Keratinocyte (primary cell): ENCODE data around the gene EFCAB13. TPM values are rescaled to one million over a fixed set of nuclear protein-coding genes. Genes with fewer than 3 reads are reported as not detected.

Source experiments
- DNase-seq: peaks from one replicate; pipeline ENCODE4 v3.0.0-alpha.2; 2011; ENCODE audit warnings: low read depth, missing footprints, low spot score
- FAIRE-seq: peaks from 2 replicates; lab custom pipeline; 2011; peaks lifted over from hg19 to GRCh38; lab: Jason Lieb, UNC
- H2AFZ ChIP-seq: 2 replicates; pipeline ENCODE4 v1.6.0; 2012; ENCODE audit warnings: low read length, control low read depth, inconsistent platforms; ENCODE audit not compliant: control insufficient read depth
- H3K27ac ChIP-seq: 2 replicates; pipeline ENCODE4 v1.5.1; 2011; ENCODE audit warnings: low read length; ENCODE audit not compliant: control insufficient read depth, insufficient read depth
- H3K27me3 ChIP-seq: 3 replicates; pipeline ENCODE4 v1.6.0; 2011; ENCODE audit warnings: low read length; ENCODE audit not compliant: control insufficient read depth, insufficient read depth; ENCODE audit errors: extremely low read depth
- H3K36me3 ChIP-seq, 2 experiments: 2 replicates in 1 of 2; 3 replicates in 1 of 2; pipeline ENCODE4 v1.5.1; 2011; ENCODE audit warnings: low read length in 2 of 2, mild to moderate bottlenecking in 1 of 2; ENCODE audit not compliant: control insufficient read depth in 2 of 2, insufficient read depth in 2 of 2; ENCODE audit errors: extremely low read depth in 1 of 2
- H3K4me1 ChIP-seq: 3 replicates; pipeline ENCODE4 v1.5.1; 2011; ENCODE audit warnings: low read length; ENCODE audit not compliant: control insufficient read depth, insufficient read depth; ENCODE audit errors: extremely low read depth
- H3K4me2 ChIP-seq: 3 replicates; pipeline ENCODE4 v1.6.0; 2011; ENCODE audit warnings: low read depth, low read length; ENCODE audit not compliant: control insufficient read depth, insufficient read depth; ENCODE audit errors: extremely low read depth
- H3K4me3 ChIP-seq, 3 experiments: fragments of 200-600 bp in 1 of 3; sonication (generic) in 1 of 3; 2 replicates in 2 of 3; 3 replicates in 1 of 3; pipeline ENCODE4 v1.5.1; 2011 to 2016; ENCODE audit warnings: low read length in 3 of 3, mild to moderate bottlenecking in 3 of 3, control low read depth in 2 of 3, inconsistent platforms in 1 of 3, low read depth in 1 of 3, mixed read lengths in 1 of 3, mixed run types in 1 of 3, moderate library complexity in 1 of 3; ENCODE audit not compliant: control insufficient read depth in 2 of 3, insufficient read depth in 2 of 3; ENCODE audit errors: extremely low read depth in 1 of 3
- H3K79me2 ChIP-seq: 2 replicates; pipeline ENCODE4 v1.6.0; 2012; ENCODE audit warnings: low read length; ENCODE audit not compliant: control insufficient read depth, insufficient read depth
- H3K9ac ChIP-seq: 3 replicates; pipeline ENCODE4 v1.6.0; 2011; ENCODE audit warnings: low read length; ENCODE audit not compliant: control insufficient read depth, insufficient read depth; ENCODE audit errors: extremely low read depth
- H3K9me1 ChIP-seq: 3 replicates; pipeline ENCODE4 v1.6.0; 2011; ENCODE audit warnings: low read length; ENCODE audit not compliant: control insufficient read depth, insufficient read depth; ENCODE audit errors: extremely low read depth
- H3K9me3 ChIP-seq: 2 replicates; pipeline ENCODE4 v1.5.1; 2012; ENCODE audit warnings: low read depth, low read length; ENCODE audit not compliant: control insufficient read depth
- H4K20me1 ChIP-seq: 3 replicates; pipeline ENCODE4 v1.6.0; 2011; ENCODE audit warnings: low read length; ENCODE audit not compliant: control insufficient read depth, insufficient read depth; ENCODE audit errors: extremely low read depth
- EZH2 ChIP-seq: IDR thresholded peaks from one replicate; pipeline ENCODE4 v1.6.1; 2012; ENCODE audit warnings: inconsistent platforms, mild to moderate bottlenecking, low read length, moderate library complexity
- dilution Hi-C: fragments of 300-500 bp; cut with MboI; formaldehyde crosslinking; loops from one replicate; pipeline ENCODE4 v1.7.0; 2020; ENCODE audit warnings: low sequenced_read_pairs; ENCODE audit not compliant: extremely low pct_ligation_motif_present
- polyA plus RNA-seq, 5 experiments: library from polyadenylated mRNA; depleted of rRNA in 3 of 5; stranded (reverse) in 3 of 5; stranded (forward) in 1 of 5; unstranded in 1 of 5; fragments of >200 nt; gene quantifications; 1 replicate in 1 of 5; 2 replicates in 3 of 5; 3 replicates in 1 of 5; pipeline versions ENCODE4 v1.2.1 to v1.2.3, GENCODE V29; 2011 to 2012; ENCODE audit warnings: missing spikeins in 2 of 5, low read depth in 1 of 5, low replicate concordance in 1 of 5
- TF ChIP-seq, protein P1 (sequence below), 3 experiments: IDR thresholded peaks in 1 of 3; conservative IDR thresholded peaks in 1 of 3; optimal IDR thresholded peaks in 1 of 3; 2 replicates in 2 of 3; 3 replicates in 1 of 3; pipeline versions ENCODE3 to v1.5.1; 2011; ENCODE audit warnings: low read length in 3 of 3, mild to moderate bottlenecking in 3 of 3, moderate library complexity in 2 of 3, control low read depth in 1 of 3, inconsistent platforms in 1 of 3; ENCODE audit not compliant: insufficient read depth in 2 of 3; ENCODE audit errors: extremely low read depth in 1 of 3

EFCAB13 gene
- polyA plus RNA-seq, 1 donor (not counting 4 experiments of a cell fraction or from before 2014, with no cell fraction given): 0.63 TPM

DNA sequence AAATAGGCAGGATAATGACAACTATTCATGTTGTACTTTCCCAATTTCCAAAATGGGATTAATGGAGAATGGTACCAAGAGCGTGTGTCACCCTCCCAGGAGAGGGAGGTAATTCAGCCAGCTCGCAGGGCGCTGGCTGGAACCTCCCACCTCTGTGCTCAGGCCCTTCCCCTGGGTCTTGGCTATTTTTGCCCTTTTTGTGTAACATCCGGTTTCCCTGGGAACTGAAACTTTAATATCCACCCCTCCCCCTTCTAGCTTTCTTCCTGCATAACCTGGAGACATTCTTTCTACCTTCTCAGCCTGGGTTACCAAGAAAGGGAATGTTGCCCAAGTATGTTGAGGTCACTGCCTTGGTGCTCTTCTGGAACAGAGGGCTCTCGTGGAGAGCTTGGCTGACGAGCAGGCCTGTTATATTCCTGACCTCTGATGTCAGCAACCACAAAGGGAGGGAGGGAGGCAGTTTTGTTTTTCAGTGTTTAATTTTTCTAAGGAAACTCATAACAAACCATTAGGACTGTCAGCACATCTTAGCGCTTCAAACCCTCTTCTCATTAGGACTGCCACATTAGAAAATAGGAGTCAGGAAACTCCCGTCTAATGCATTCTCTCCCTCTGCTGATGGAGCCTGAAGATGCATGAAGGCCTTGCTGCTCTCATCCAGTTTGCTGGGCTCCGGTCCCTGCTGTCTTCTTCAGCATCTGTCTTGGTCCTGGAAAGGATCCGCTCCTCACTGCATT lies 44.5 kb upstream of the EFCAB13 start:
- FAIRE-seq: no peak

DNA sequence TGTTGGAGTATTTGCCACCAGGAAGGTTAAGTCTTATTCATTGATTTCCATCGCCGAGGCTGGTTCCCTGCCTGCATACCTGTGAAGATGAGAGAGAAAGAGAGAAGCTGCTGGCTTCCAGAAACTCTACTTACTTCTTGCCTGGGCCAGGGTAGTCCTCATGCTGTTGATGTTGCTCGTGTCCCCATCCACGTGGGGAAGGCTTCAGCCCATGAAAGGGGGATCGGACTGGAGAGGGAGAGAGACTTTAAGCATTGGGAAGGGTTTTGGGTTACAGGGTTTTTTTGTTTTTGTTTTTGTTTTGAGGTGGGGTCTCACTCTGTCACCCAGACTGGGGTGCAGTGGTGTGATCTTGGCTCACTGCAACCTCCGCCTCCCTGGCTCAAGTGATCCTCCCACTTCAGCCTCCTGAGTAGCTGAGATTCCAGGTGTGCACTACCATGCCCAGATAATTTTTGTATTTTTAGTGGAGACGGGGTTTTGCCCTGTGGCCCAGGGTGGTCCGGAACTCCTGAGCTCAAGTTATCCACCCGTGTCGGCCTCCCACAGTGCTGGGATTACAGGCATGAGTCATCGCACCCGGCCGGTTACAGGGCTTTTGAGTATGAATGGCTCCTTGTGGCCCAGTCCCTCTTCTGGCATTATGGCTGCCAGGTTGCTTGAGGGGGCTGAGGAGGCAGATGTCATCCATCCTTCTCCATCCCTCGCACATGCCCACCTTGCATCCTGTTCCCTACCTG lies 43.5 kb upstream of the EFCAB13 start:
- H2AFZ ChIP-seq: no peak overlapping the region
- FAIRE-seq (no peak), DNase-seq (no peak)
- H3K27me3 ChIP-seq: peaks cover 10% of the 10 kb centered on the region
- H3K4me1 ChIP-seq: peaks cover 4% of the 10 kb centered on the region
- TF ChIP-seq, protein P1, sequence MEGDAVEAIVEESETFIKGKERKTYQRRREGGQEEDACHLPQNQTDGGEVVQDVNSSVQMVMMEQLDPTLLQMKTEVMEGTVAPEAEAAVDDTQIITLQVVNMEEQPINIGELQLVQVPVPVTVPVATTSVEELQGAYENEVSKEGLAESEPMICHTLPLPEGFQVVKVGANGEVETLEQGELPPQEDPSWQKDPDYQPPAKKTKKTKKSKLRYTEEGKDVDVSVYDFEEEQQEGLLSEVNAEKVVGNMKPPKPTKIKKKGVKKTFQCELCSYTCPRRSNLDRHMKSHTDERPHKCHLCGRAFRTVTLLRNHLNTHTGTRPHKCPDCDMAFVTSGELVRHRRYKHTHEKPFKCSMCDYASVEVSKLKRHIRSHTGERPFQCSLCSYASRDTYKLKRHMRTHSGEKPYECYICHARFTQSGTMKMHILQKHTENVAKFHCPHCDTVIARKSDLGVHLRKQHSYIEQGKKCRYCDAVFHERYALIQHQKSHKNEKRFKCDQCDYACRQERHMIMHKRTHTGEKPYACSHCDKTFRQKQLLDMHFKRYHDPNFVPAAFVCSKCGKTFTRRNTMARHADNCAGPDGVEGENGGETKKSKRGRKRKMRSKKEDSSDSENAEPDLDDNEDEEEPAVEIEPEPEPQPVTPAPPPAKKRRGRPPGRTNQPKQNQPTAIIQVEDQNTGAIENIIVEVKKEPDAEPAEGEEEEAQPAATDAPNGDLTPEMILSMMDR (optimal IDR thresholded peaks at IDR 0.05 in 1 of 3, IDR thresholded peaks at IDR 0.05 in 1 of 3, conservative IDR thresholded peaks at IDR 0.05 in 1 of 3; ENCODE audit: extremely low read depth in 1 of 3, insufficient read depth in 2 of 3, low read length in 3 of 3): no peak
- no peak for TF ChIP-seq EZH2
- H3K36me3 ChIP-seq: no peaks in the 10 kb centered on the region
- no peaks in the 10 kb centered on the region for H3K9me3 ChIP-seq
- H3K9me1 ChIP-seq: no peaks in the 10 kb centered on the region
- H3K9ac ChIP-seq: no peak overlapping the region
- dilution Hi-C loops: no loop called here
- H3K4me3 ChIP-seq: no peak overlapping the region
- no peak overlapping the region for H3K27ac ChIP-seq
- no peak overlapping the region for H3K4me2 ChIP-seq
- H4K20me1 ChIP-seq: no peaks in the 10 kb centered on the region
- H3K79me2 ChIP-seq: no peaks in the 10 kb centered on the region

More for the DNA sequence above, 44.5 kb upstream of the EFCAB13 start:
- no peaks in the 10 kb centered on the region for H3K79me2 ChIP-seq
- H3K27me3 ChIP-seq: peaks cover 8% of the 10 kb centered on the region
- H3K36me3 ChIP-seq: no peaks in the 10 kb centered on the region
- H3K9ac ChIP-seq: no peak overlapping the region
- H2AFZ ChIP-seq: no peak overlapping the region
- no peaks in the 10 kb centered on the region for H3K9me3 ChIP-seq
- TF ChIP-seq, protein P1 (optimal IDR thresholded peaks at IDR 0.05 in 1 of 3, IDR thresholded peaks at IDR 0.05 in 1 of 3, conservative IDR thresholded peaks at IDR 0.05 in 1 of 3; ENCODE audit: extremely low read depth in 1 of 3, insufficient read depth in 2 of 3, low read length in 3 of 3): no peak
- TF ChIP-seq EZH2: no peak
- no peaks in the 10 kb centered on the region for H3K9me1 ChIP-seq
- H3K27ac ChIP-seq: no peak overlapping the region
- H3K4me2 ChIP-seq: no peak overlapping the region
- DNase-seq: no peak
- H3K4me3 ChIP-seq: no peak overlapping the region
- dilution Hi-C loops: no loop called here
- H3K4me1 ChIP-seq: peaks cover 7% of the 10 kb centered on the region
- no peaks in the 10 kb centered on the region for H4K20me1 ChIP-seq
